GM23338 (cell line): ENCODE results near the gene PPM1F. TPM values are rescaled to one million over a fixed set of nuclear protein-coding genes. Genes with fewer than 3 reads are reported as not detected.

Source experiments
- polyA plus RNA-seq: library from polyadenylated mRNA; unstranded; fragments of >200 nt; fragmentation: Nextera tagmentation; extraction: Ambion mirVana; gene quantifications from 2 replicates; pipeline ENCODE4 v1.2.1, GENCODE V29; 2016
- total RNA-seq: library from RNA; depleted of rRNA; stranded (reverse); fragments of >200 nt; shearing (Covaris generic); gene quantifications from 2 replicates; pipeline ENCODE4 v1.2.3, GENCODE V29; 2014; rRNA removed

PPM1F gene
- total and polyA plus RNA-seq, 2 experiments from 2014 or later = 7.1 to 29.3 TPM

Other genes with a start within 250 kb of the PPM1F start
- 5.5 and 6.0 TPM in 2 replicates for gene YPEL1, start 217.1 kb downstream of the PPM1F start, total RNA-seq
- gene YPEL1, start 217.1 kb downstream of the PPM1F start, polyA plus RNA-seq = 4.4 and 4.9 TPM in 2 replicates
- gene MAPK1, start 85.2 kb downstream of the PPM1F start, total RNA-seq = 56.0 and 77.5 TPM in 2 replicates
- gene MAPK1, start 85.2 kb downstream of the PPM1F start, polyA plus RNA-seq = 16.0 and 17.4 TPM in 2 replicates
- 53.5 and 77.7 TPM in 2 replicates for gene TOP3B, start 29.9 kb upstream of the PPM1F start, total RNA-seq
- 32.7 and 35.7 TPM in 2 replicates for gene TOP3B, start 29.9 kb upstream of the PPM1F start, polyA plus RNA-seq